Gastroesophageal sphincter (tissue), 4 donors: ENCODE data around the gene COX19. TPM values are rescaled to one million over a fixed set of nuclear protein-coding genes. Genes with fewer than 3 reads are reported as not detected.

Experiments used
- ATAC-seq: fragments of 150-250 bp; one replicate; pipeline ENCODE4 v1.9.1; 2016; ENCODE audit warnings: mild to moderate bottlenecking, moderate library complexity
- H3K27ac ChIP-seq, 4 donors: fragments of 200-600 bp; sonication (generic) in 3 of 4; 1 replicate in 3 of 4; 2 replicates in 1 of 4; pipeline ENCODE4 v1.5.1; 2016 to 2019
- H3K27me3 ChIP-seq: fragments of 200-600 bp; sonication (generic); one replicate; pipeline ENCODE4 v1.5.1; 2019
- H3K36me3 ChIP-seq, 2 donors: fragments of 200-600 bp; sonication (generic); one replicate each; pipeline ENCODE4 v1.5.1; 2019; ENCODE audit warnings: control low read depth in 1 of 2
- H3K4me1 ChIP-seq, 3 donors: fragments of 200-600 bp; sonication (generic); 1 replicate in 2 of 3; 2 replicates in 1 of 3; pipeline ENCODE4 v1.5.1; 2016 to 2019; ENCODE audit warnings: control low read depth in 2 of 3
- H3K4me3 ChIP-seq, 2 donors: fragments of 200-600 bp; sonication (generic); one replicate each; pipeline ENCODE4 v1.5.1; 2019; ENCODE audit warnings: mild to moderate bottlenecking in 1 of 2, moderate library complexity in 1 of 2
- H3K9me3 ChIP-seq, 3 donors: fragments of 200-600 bp; sonication (generic); one replicate each; pipeline ENCODE4 v1.5.1; 2017 to 2019; ENCODE audit warnings: control low read depth in 2 of 3
- EP300 ChIP-seq: sonication (generic); formaldehyde crosslinking; IDR thresholded peaks from one replicate; pipeline ENCODE4 v1.6.1; 2017; ENCODE audit warnings: antibody characterized with exemption, mild to moderate bottlenecking
- POLR2A ChIP-seq, 2 donors: fragments of 450-650 bp; IDR thresholded peaks; one replicate each; pipeline ENCODE4 v1.6.1; 2017; ENCODE audit warnings: antibody characterized with exemption in 2 of 2, mild to moderate bottlenecking in 2 of 2, moderate library complexity in 1 of 2
- POLR2AphosphoS5 ChIP-seq: sonication (generic); formaldehyde crosslinking; IDR thresholded peaks from one replicate; pipeline ENCODE4 v1.6.1; 2017; ENCODE audit warnings: antibody characterized with exemption
- WGBS, 2 donors: methylation state at CpG; one replicate each; pipeline ENCODE4 v1.1.5; 2018; ENCODE audit warnings: low coverage in 1 of 2; 5-methylcytosine and 5-hydroxymethylcytosine counted together
- total RNA-seq, 4 donors: library from RNA; depleted of rRNA; stranded (reverse); fragments of >200 nt; gene quantifications; one replicate each; pipeline ENCODE4 v1.1.0, GENCODE V29; 2016
- TF ChIP-seq, protein P1 (sequence below), 4 experiments: fragments of 200-600 bp in 2 of 4; fragments of 450-650 bp in 2 of 4; sonication (generic) in 1 of 4; IDR thresholded peaks; one replicate each; pipeline ENCODE4 v1.5.1; 2017 to 2019; ENCODE audit warnings: antibody characterized with exemption in 4 of 4, mild to moderate bottlenecking in 2 of 4, moderate library complexity in 2 of 4

COX19 gene
- total RNA-seq, 4 donors from 2014 or later, result 6.0 to 16.7 (median 12.0) TPM

DNA sequence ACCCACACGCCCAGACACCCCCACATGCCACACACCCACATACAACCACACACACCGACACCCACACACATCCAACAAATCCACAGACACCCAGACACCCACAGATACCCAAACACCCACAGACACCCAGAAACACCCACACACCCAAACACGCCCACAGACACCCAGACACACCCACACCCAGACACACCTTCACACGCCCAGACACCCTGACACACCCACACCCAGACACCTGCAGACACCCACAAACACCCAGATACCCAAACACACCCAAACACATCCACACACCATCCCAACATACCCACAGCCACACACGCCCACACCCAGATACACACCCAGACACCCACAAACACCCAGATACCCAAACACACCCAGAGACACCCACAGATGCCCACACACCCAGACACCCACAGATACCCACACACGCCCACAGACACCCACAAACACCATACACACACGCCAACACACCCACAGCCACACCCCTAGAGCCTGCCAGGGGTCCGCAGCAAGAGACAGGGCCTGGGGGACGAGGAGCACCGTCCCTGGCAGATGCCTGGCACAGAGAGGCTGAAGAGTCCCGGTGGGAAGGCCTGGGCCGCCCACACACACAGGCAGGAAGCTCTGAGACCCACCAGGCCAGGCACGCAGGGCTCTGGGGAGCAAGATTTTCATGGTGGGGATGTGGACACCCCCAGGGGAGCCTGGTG lies 36.1 kb upstream of the COX19 start:
- TF ChIP-seq POLR2A (IDR thresholded peaks at IDR 0.05) (no peak), EP300 (no peak), POLR2AphosphoS5 (no peak)
- TF ChIP-seq, protein P1, sequence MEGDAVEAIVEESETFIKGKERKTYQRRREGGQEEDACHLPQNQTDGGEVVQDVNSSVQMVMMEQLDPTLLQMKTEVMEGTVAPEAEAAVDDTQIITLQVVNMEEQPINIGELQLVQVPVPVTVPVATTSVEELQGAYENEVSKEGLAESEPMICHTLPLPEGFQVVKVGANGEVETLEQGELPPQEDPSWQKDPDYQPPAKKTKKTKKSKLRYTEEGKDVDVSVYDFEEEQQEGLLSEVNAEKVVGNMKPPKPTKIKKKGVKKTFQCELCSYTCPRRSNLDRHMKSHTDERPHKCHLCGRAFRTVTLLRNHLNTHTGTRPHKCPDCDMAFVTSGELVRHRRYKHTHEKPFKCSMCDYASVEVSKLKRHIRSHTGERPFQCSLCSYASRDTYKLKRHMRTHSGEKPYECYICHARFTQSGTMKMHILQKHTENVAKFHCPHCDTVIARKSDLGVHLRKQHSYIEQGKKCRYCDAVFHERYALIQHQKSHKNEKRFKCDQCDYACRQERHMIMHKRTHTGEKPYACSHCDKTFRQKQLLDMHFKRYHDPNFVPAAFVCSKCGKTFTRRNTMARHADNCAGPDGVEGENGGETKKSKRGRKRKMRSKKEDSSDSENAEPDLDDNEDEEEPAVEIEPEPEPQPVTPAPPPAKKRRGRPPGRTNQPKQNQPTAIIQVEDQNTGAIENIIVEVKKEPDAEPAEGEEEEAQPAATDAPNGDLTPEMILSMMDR (IDR thresholded peaks at IDR 0.05), result no peak
- no peak overlapping the region for H3K4me3 ChIP-seq
- 76 to 80% methylated on average over 2 to 4 of the region's 13 CpGs for WGBS, 2 donors
- ATAC-seq, result no peak
- H3K36me3 ChIP-seq, result peaks cover 0 to 35% of the 10 kb centered on the region in 2 donors
- H3K9me3 ChIP-seq, result no peaks in the 10 kb centered on the region
- peaks cover 0 to 44% (median 0%) of the 10 kb centered on the region in 3 donors for H3K4me1 ChIP-seq
- no peak overlapping the region for H3K27ac ChIP-seq
- H3K27me3 ChIP-seq, result no peaks in the 10 kb centered on the region

DNA sequence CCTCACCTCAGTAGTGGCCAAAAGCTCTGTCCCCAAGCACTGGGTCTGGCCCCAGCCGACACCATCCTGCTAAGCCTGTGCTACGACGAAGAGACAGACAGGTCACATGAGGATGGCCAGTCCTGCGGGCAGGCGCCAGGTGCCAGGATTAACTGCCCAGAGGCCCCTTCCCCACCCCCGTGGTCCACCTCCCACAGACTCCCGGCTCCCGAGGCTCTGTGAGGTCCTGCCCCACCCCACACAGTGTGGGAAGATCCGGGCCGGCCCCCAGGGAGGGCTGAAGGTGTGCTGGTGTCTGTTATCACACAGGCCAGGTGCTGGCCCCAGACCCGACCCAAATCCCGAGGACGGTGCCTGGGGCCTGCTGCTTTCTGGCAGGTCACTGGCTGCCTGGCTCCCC lies 34.9 kb upstream of the COX19 start:
- no peaks in the 10 kb centered on the region for H3K27me3 ChIP-seq
- no CpG with 5 or more reads among the region's 13 CpGs for WGBS, 2 donors
- no peak overlapping the region for H3K4me3 ChIP-seq
- no peaks in the 10 kb centered on the region for H3K9me3 ChIP-seq
- H3K27ac ChIP-seq, result no peak overlapping the region
- H3K36me3 ChIP-seq, result peaks cover 0 to 47% of the 10 kb centered on the region in 2 donors
- no peak for ATAC-seq
- TF ChIP-seq EP300 (no peak), POLR2AphosphoS5 (no peak), POLR2A (IDR thresholded peaks at IDR 0.05) (no peak)
- TF ChIP-seq, protein P1 (IDR thresholded peaks at IDR 0.05), result no peak
- peaks cover 0 to 38% (median 0%) of the 10 kb centered on the region in 3 donors for H3K4me1 ChIP-seq

DNA sequence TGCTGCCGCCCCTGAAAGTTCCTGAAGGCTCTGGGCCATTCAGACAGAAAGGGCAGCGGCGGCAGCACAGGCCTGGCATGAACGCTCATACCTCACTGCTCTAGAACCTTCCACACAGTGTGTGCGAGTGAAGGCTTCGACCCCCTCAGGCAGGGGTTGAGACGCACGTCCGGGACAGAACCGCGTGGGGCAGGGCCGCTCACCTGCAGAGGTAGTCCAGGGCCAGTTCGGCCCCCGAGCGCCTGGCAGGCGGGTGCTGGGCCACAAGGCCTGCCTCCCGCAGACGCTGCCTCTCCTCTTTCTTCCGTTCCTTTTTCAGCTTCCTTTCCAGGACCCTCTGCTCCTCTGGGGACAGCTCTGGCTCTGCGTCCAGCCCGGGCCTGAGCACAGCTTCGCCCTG lies 34.4 kb upstream of the COX19 start:
- Histone ChIP-seq H3K27me3 (no peaks in the 10 kb centered on the region), H3K4me1 (peaks cover 0 to 33% (median 0%) of the 10 kb centered on the region in 3 donors), H3K36me3 (peaks cover 0 to 52% of the 10 kb centered on the region in 2 donors), H3K27ac (no peak overlapping the region), H3K9me3 (no peaks in the 10 kb centered on the region), H3K4me3 (no peak overlapping the region)
- no CpG with 5 or more reads among the region's 22 CpGs for WGBS, 2 donors
- ATAC-seq, result no peak
- TF ChIP-seq, protein P1 (IDR thresholded peaks at IDR 0.05), result no peak
- TF ChIP-seq POLR2A (IDR thresholded peaks at IDR 0.05), result no peak
- TF ChIP-seq POLR2AphosphoS5, result no peak
- no peak for TF ChIP-seq EP300

GRCh38 chr7:1008733-1009363 lies 33.5 kb upstream of the COX19 start:
- peaks cover 0 to 24% (median 0%) of the 10 kb centered on the region in 3 donors for H3K4me1 ChIP-seq
- no peak for ATAC-seq
- 79 to 89% methylated on average over 12 to 32 of the region's 37 CpGs for WGBS, 2 donors
- TF ChIP-seq POLR2A (IDR thresholded peaks at IDR 0.05), result no peak
- TF ChIP-seq EP300, result no peak
- TF ChIP-seq POLR2AphosphoS5, result no peak
- TF ChIP-seq, protein P1 (IDR thresholded peaks at IDR 0.05), result no peak
- peaks cover 0 to 61% of the 10 kb centered on the region in 2 donors for H3K36me3 ChIP-seq
- H3K27ac ChIP-seq, result no peak overlapping the region
- H3K9me3 ChIP-seq, result no peaks in the 10 kb centered on the region
- H3K4me3 ChIP-seq, result no peak overlapping the region
- no peaks in the 10 kb centered on the region for H3K27me3 ChIP-seq
